Astrocyte (in vitro differentiated cells and primary cell): ENCODE measurements around the gene RALGAPB.

Source experiments
- EZH2 ChIP-seq: IDR thresholded peaks from 2 replicates; pipeline ENCODE4 v1.6.1; 2012; ENCODE audit warnings: mild to moderate bottlenecking, low read length, inconsistent platforms; ENCODE audit not compliant: insufficient read depth
- TF ChIP-seq, protein P1 (sequence below): IDR thresholded peaks from 2 replicates; pipeline ENCODE4 v1.5.1; 2011; ENCODE audit warnings: low read depth, mild to moderate bottlenecking, inconsistent platforms, low read length, moderate library complexity; ENCODE audit not compliant: insufficient read depth

DNA sequence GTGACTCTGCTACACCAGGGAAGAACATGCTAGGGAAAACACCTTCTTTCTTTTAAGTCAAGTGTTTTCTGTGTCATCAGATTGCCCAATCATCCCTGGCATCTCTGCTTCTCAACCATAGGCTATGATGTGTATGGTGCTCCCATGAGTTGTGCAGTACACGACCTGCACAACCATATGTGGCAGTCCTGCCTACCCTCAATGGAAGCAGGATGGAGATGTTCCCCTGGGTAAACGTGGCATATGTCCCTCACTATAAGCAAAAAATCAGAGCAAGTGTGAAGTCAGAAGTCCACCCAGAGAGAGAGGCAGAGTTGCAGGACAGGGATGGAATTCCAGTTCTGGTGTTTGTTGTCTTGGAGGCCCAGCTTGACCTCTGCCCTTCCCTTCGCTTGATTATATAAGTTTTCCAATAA is 27.3 kb upstream of the RALGAPB start:
- TF ChIP-seq, protein P1, sequence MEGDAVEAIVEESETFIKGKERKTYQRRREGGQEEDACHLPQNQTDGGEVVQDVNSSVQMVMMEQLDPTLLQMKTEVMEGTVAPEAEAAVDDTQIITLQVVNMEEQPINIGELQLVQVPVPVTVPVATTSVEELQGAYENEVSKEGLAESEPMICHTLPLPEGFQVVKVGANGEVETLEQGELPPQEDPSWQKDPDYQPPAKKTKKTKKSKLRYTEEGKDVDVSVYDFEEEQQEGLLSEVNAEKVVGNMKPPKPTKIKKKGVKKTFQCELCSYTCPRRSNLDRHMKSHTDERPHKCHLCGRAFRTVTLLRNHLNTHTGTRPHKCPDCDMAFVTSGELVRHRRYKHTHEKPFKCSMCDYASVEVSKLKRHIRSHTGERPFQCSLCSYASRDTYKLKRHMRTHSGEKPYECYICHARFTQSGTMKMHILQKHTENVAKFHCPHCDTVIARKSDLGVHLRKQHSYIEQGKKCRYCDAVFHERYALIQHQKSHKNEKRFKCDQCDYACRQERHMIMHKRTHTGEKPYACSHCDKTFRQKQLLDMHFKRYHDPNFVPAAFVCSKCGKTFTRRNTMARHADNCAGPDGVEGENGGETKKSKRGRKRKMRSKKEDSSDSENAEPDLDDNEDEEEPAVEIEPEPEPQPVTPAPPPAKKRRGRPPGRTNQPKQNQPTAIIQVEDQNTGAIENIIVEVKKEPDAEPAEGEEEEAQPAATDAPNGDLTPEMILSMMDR: no peak
- TF ChIP-seq EZH2: no peak
